ENCODE results near the gene TYROBP. TPM values are rescaled to one million over a fixed set of nuclear protein-coding genes. Genes with fewer than 3 reads are reported as not detected.
A peak's percentile ranks its signal among the peaks of the same experiment; 100 is the strongest.
"Not testable (repeated sequence)": the region's sequence is repeated elsewhere in the genome, so short reads cannot be mapped to it uniquely, and the experiment has no call there.

TYROBP gene
- total RNA-seq, 2 donors from 2014 or later, result 65.3 to 235 TPM

DNA sequence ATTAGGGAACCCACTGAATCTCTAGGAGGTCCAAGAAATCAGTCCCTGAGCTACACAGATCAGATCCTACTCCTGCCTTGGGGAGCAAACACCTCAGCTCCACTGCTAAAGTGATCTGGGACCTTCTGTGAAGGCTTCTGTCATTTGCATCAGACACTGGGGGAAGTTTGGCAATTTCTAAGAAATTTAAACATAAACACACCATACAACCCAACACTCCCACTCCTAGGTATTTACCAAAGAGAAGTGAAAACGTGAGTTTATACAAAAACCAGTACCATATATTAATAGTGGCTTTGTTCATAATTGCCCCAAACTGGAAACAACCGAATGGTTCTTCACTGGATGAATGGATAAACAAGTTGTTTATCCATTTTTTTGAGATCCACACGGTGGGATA, 7.3 kb upstream of the TYROBP start:
- Mint-ChIP-seq H3K27ac (no peak overlapping the region), H3K36me3 (no peaks in the 10 kb centered on the region), H3K9me3 (no peaks in the 10 kb centered on the region), H3K4me1 (ENCODE audit: low read depth in 2 of 2) (peaks cover 0 to 7% of the 10 kb centered on the region in 2 donors), H3K27me3 (no peaks in the 10 kb centered on the region), H3K4me3 (no peak overlapping the region)
- ATAC-seq (no peak), DNase-seq (ENCODE audit: low spot score) (no peak)

- no peaks in the 10 kb centered on the region for H3K27me3 Mint-ChIP-seq
- peaks cover 10 to 16% of the 10 kb centered on the region in 2 donors for H3K4me1 Mint-ChIP-seq (ENCODE audit: low read depth in 2 of 2)
- no peaks in the 10 kb centered on the region for H3K36me3 Mint-ChIP-seq
- no peak overlapping the region for H3K27ac Mint-ChIP-seq
- H3K4me3 Mint-ChIP-seq, result no peak overlapping the region
- DNase-seq (ENCODE audit: low spot score) (no peak), ATAC-seq (no peak)
- no peaks in the 10 kb centered on the region for H3K9me3 Mint-ChIP-seq
Measured at GRCh38 chr19:35913589-35913988, 5.5 kb upstream of the TYROBP start.

- no peaks in the 10 kb centered on the region for H3K9me3 Mint-ChIP-seq
- no peak overlapping the region for H3K4me3 Mint-ChIP-seq
- H3K27ac Mint-ChIP-seq, result peak overlapping the region; percentile 31 to 64
- no peaks in the 10 kb centered on the region for H3K27me3 Mint-ChIP-seq
- ATAC-seq (no peak), DNase-seq (ENCODE audit: low spot score) (no peak)
- no peaks in the 10 kb centered on the region for H3K36me3 Mint-ChIP-seq
- peaks cover 24 to 29% of the 10 kb centered on the region in 2 donors for H3K4me1 Mint-ChIP-seq (ENCODE audit: low read depth in 2 of 2)
Measured at GRCh38 chr19:35911790-35912189, 3.7 kb upstream of the TYROBP start.

- H3K27me3 Mint-ChIP-seq, result no peaks in the 10 kb centered on the region
- H3K4me1 Mint-ChIP-seq (ENCODE audit: low read depth in 2 of 2), result peaks cover 27 to 29% of the 10 kb centered on the region in 2 donors
- ATAC-seq (no peak), DNase-seq (ENCODE audit: low spot score) (no peak)
- H3K4me3 Mint-ChIP-seq, result no peak overlapping the region
- no peaks in the 10 kb centered on the region for H3K9me3 Mint-ChIP-seq
- peak overlapping the region; percentile 31 to 64 for H3K27ac Mint-ChIP-seq
- H3K36me3 Mint-ChIP-seq, result no peaks in the 10 kb centered on the region
Measured at GRCh38 chr19:35911173-35911572, 3.1 kb upstream of the TYROBP start.

DNA sequence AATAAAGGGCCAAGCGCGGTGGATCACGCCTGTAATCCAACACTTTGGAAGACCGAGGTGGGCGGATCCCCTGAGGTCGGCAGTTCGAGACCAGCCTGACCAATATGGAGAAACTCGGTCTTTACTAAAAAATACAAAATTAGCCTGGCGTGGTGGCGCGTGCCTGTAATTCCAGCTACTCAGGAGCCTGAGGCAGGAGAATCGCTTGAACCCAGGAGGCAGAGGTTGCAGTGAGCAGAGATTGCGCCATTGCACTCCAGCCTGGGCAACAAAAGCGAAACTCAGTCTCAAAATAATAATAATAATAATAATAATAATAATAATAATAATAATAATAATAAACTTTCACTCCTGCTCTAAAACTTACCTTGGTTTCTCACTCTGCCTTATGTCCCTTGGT, 2.3 kb upstream of the TYROBP start:
- H3K36me3 Mint-ChIP-seq; ATAC-seq; H3K27me3 Mint-ChIP-seq; DNase-seq (ENCODE audit: low spot score); H3K9me3 Mint-ChIP-seq; H3K4me3 Mint-ChIP-seq: not testable (repeated sequence)
- H3K4me1 Mint-ChIP-seq (ENCODE audit: low read depth in 2 of 2), result peaks cover 27 to 29% of the 10 kb centered on the region in 2 donors
- H3K27ac Mint-ChIP-seq, result peak overlapping the region; percentile 86 to 96

DNA sequence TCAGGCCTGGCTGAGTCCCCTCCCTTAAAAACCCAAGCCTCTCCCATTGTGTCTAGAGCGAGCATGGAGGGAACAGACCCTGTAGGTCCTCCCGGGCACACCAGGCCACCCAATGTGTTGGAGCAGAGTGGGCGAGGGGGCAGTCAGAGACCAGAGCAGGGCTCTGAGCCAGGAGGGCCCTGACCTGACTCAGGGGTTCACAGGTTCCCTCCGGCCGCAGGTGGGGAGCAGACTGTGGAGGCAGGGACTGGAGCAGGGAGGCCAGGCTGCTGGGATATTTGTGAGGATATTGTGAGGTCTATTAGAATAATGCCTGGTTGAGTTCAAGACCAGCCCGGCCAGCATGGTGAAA, 1.6 kb upstream of the TYROBP start:
- Mint-ChIP-seq H3K9me3 (no peaks in the 10 kb centered on the region), H3K27me3 (no peaks in the 10 kb centered on the region), H3K4me3 (peak overlapping the region; percentile 78), H3K4me1 (ENCODE audit: low read depth in 2 of 2) (peaks cover 33 to 34% of the 10 kb centered on the region in 2 donors), H3K27ac (peak overlapping the region; percentile 86 to 96), H3K36me3 (no peaks in the 10 kb centered on the region)
- no peak for DNase-seq (ENCODE audit: low spot score)
- ATAC-seq, result no peak

GRCh38 chr19:35908973-35909683, 1.0 kb upstream of the TYROBP start:
- peaks cover 38 to 39% of the 10 kb centered on the region in 2 donors for H3K4me1 Mint-ChIP-seq (ENCODE audit: low read depth in 2 of 2)
- H3K9me3 Mint-ChIP-seq, result no peaks in the 10 kb centered on the region
- ATAC-seq (peak; percentile 57 to 66), DNase-seq (ENCODE audit: low spot score) (no peak)
- no peaks in the 10 kb centered on the region for H3K27me3 Mint-ChIP-seq
- H3K36me3 Mint-ChIP-seq, result no peaks in the 10 kb centered on the region
- peak overlapping the region; percentile 86 to 96 for H3K27ac Mint-ChIP-seq
- peak overlapping the region; percentile 78 for H3K4me3 Mint-ChIP-seq

DNA sequence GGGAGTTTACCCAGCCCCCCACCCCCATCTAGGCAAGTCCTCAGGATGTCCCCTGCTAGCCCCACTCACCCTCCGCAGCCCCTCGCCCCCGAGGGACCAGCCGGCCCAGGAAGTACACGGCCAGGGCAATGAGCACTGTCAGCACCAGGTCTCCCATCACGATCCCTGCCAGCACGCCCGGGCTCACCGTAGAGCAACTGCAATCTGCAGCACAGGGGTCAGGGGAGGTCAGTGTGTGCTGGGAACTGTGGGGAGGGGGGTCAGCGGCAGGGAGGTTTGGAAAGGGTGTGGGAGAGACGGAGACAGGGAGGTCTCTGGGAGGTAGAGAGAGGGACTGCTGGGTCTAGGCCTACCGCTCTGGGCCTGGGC, 734 bp downstream of the TYROBP start:
- Mint-ChIP-seq H3K27me3 (no peaks in the 10 kb centered on the region), H3K36me3 (no peaks in the 10 kb centered on the region), H3K27ac (peak overlapping the region; percentile 86 to 96), H3K4me3 (peak overlapping the region; percentile 94), H3K4me1 (ENCODE audit: low read depth in 2 of 2) (peaks cover 52 to 55% of the 10 kb centered on the region in 2 donors), H3K9me3 (no peaks in the 10 kb centered on the region)
- no peak for ATAC-seq
- no peak for DNase-seq (ENCODE audit: low spot score)

DNA sequence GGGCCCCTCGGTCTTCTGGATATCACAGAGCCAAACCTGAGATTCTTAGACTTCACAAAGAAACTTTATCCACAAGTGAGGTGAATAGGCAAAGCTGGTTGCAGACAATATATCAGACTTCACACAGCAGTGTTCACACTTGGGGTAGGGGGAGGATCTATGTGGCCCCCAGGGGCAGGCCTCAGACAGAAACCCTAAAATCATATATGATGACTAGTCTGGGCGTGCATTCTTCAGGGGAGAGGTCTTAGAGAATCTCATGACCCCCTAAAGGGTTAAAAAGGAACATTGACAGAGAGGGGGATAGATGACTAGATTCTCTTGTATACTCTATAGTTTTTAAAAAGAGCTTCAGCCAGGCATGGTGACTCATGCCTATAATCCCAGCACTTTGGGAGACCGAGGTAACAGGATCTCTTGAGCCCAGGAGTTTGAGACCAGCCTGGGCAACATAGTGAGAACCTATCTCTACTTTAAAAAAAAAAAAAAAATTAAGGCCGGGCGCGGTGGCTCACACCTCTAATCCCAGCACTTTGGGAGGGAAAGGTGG, 2.8 kb downstream of the TYROBP start:
- DNase-seq (ENCODE audit: low spot score) (no peak), ATAC-seq (no peak)
- Mint-ChIP-seq H3K4me1 (ENCODE audit: low read depth in 2 of 2) (peaks cover 60 to 65% of the 10 kb centered on the region in 2 donors), H3K9me3 (no peaks in the 10 kb centered on the region), H3K36me3 (no peaks in the 10 kb centered on the region), H3K27me3 (no peaks in the 10 kb centered on the region), H3K4me3 (peak overlapping the region; percentile 94), H3K27ac (peak overlapping the region; percentile 86 to 100)

- Mint-ChIP-seq H3K4me3 (peak overlapping the region; percentile 94), H3K4me1 (ENCODE audit: low read depth in 2 of 2) (peaks cover 56 to 63% of the 10 kb centered on the region in 2 donors), H3K27ac (peak overlapping the region; percentile 86 to 100), H3K9me3 (no peaks in the 10 kb centered on the region), H3K36me3 (no peaks in the 10 kb centered on the region), H3K27me3 (no peaks in the 10 kb centered on the region)
- no peak for DNase-seq (ENCODE audit: low spot score)
- ATAC-seq, result no peak
Measured at GRCh38 chr19:35904311-35905068, 3.6 kb downstream of the TYROBP start.

DNA sequence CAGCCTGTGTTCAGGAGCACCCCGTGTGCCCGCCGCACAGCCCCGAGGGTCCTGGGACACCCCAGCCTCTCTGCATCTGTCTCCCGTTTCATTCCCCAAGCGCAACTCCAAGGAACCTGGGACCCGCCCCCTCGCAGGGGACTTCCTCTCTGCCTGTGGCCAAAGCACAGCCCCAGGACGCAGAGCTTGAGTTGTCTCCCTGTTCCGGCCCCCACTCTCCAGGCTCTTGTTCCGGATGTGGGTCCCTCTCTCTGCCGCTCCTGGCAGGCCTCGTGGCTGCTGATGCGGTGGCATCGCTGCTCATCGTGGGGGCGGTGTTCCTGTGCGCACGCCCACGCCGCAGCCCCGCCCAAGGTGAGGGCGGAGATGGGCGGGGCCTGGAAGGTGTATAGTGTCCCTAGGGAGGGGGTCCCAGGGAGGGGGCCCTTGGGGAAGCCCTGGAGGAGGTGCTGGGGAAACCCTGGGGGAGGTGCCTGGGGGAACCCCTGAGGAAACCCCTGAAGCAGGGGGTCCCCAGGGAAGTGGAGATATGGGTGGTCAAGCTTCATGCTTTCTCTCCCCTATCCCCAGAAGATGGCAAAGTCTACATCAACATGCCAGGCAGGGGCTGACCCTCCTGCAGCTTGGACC, 4.4 kb downstream of the TYROBP start:
- H3K4me1 Mint-ChIP-seq (ENCODE audit: low read depth in 2 of 2), result peaks cover 50 to 57% of the 10 kb centered on the region in 2 donors
- peak overlapping the region; percentile 94 for H3K4me3 Mint-ChIP-seq
- H3K27me3 Mint-ChIP-seq, result no peaks in the 10 kb centered on the region
- no peaks in the 10 kb centered on the region for H3K36me3 Mint-ChIP-seq
- ATAC-seq, result peak; percentile 78 to 80
- H3K9me3 Mint-ChIP-seq, result no peaks in the 10 kb centered on the region
- peak; percentile 97 for DNase-seq (ENCODE audit: low spot score)
- H3K27ac Mint-ChIP-seq, result peak overlapping the region; percentile 86 to 100

DNA sequence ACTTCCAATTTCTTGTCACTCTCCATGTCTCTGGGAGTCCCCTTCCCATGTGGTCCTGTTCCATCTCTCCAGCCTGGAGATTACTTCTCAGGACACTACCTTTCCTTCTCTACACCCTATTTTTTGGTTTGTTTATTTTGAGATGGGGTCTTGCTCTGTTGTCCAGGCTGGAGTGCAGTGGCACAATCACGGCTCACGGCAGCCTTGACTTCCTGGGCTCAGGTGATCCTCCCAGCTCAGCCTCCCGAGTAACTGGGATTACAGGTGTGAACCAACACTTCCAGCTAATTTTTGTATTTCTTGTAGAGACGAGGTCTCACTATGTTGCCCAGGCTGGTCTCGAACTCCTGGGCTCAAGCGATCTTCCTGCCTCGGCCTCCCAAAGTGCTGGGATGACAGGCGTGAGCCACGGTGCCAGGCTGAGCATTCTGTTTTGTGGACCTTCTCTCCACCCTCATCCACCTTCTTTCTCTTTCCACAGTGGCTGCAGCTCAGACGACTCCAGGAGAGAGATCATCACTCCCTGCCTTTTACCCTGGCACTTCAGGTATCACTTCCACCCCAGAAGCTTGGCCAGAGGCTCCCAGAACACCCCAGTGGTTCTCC, 5.1 kb downstream of the TYROBP start:
- Mint-ChIP-seq H3K27me3 (no peaks in the 10 kb centered on the region), H3K4me3 (peak overlapping the region; percentile 94), H3K27ac (peak overlapping the region; percentile 86 to 100), H3K4me1 (ENCODE audit: low read depth in 2 of 2) (peaks cover 51 to 55% of the 10 kb centered on the region in 2 donors), H3K36me3 (no peaks in the 10 kb centered on the region), H3K9me3 (no peaks in the 10 kb centered on the region)
- ATAC-seq, result no peak
- no peak for DNase-seq (ENCODE audit: low spot score)

DNA sequence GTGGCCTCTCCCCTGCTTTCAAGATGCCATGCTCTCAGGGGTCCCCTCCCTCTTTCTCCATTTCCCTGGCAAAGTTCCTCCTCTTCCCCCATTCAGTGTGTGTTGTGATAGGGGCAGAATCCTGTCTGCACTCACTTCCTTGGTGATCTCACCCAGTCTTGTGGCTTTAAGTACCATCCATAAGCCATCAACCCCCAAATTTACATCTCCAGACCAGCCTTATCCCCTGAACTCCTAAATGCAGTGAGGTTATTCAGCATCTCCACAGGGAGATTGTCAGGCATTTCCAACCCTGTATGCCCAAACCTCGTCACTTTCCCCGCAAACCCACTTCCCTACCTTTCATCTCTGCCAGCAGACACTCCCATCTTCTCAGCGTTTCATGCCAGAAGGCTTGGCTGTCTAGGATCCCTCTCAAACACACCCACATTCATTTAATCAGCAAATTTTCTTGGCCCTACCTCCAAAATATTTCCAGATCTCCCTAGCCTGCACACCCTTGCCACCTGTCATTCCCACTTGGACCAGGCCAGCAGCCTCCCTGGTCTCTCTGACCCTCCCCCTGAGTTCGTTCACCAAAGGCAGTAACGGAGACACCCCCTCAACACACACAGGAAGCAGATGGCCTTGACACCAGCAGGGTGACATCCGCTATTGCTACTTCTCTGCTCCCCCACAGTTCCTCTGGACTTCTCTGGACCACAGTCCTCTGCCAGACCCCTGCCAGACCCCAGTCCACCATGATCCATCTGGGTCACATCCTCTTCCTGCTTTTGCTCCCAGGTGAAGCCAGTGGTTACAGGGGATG, 6.0 kb downstream of the TYROBP start, which contains the start of gene HCST:
TSS of gene HCST (plus strand) at position 676 of the 808 bp plus-strand sequence. CDS start at position 741, 65 bp downstream.
- peak within 1 kb of the TSS; percentile 86 to 100 for H3K27ac Mint-ChIP-seq
- no peaks in the 10 kb centered on the region for H3K36me3 Mint-ChIP-seq
- no peaks in the 10 kb centered on the region for H3K9me3 Mint-ChIP-seq
- ATAC-seq (peak; percentile 33 to 39), DNase-seq (ENCODE audit: low spot score) (peak; percentile 77)
- H3K27me3 Mint-ChIP-seq, result no peaks in the 10 kb centered on the region
- peaks cover 48 to 52% of the 10 kb centered on the region in 2 donors for H3K4me1 Mint-ChIP-seq (ENCODE audit: low read depth in 2 of 2)
- peak within 1 kb of the TSS; percentile 94 for H3K4me3 Mint-ChIP-seq

Data from natural killer cell treated with Interleukin-12 subunit alpha and Interleukin-12 subunit beta and Interleukin-15 and Interleukin-18, amount 100 ng/mL, for 72 hours (primary cell).